IPS-15b (cell line): Measurements from ENCODE around the gene CNTNAP2.

Experiments used
- H3K27me3 ChIP-seq: one replicate; pipeline ENCODE4 v1.6.1; 2013; ENCODE audit warnings: low read length; ENCODE audit not compliant: control insufficient read depth, insufficient read depth
- H3K36me3 ChIP-seq: one replicate; pipeline ENCODE4 v1.6.1; 2013; ENCODE audit warnings: low read length; ENCODE audit not compliant: control insufficient read depth, insufficient read depth
- H3K4me1 ChIP-seq: one replicate; pipeline ENCODE4 v1.6.1; 2013; ENCODE audit warnings: mild to moderate bottlenecking, low read length; ENCODE audit not compliant: control insufficient read depth, insufficient read depth
- H3K4me3 ChIP-seq: one replicate; pipeline ENCODE4 v1.5.1; 2013; ENCODE audit warnings: low read depth, low read length
- H3K9ac ChIP-seq: one replicate; pipeline ENCODE4 v1.6.1; 2013; ENCODE audit warnings: low read depth, mild to moderate bottlenecking, low read length
- H3K9me3 ChIP-seq: one replicate; pipeline ENCODE4 v1.6.1; 2013; ENCODE audit warnings: mild to moderate bottlenecking, low read length; ENCODE audit not compliant: control insufficient read depth, insufficient read depth

Gene CNTNAP2

DNA sequence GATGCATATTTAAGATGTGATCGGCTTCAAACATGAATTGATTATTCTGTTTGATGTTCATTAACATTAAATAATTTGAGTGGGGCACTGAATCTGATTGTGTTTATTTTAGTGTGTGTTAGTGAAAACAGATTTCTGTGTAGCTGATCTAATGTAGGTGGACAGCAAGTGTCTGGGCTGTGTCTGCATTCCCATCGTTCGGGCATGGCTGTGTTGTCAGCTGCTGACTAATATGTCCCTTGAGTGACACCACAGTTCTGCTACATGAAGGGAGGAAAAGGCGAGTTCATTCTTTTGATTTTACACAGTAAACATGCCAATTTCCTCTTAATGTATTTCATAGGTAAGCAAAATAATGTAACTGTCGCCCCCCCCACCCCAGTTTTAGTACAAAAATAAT lies 203.0 kb downstream of the CNTNAP2 start:
- H3K9me3 ChIP-seq, result no peaks in the 10 kb centered on the region
- H3K36me3 ChIP-seq, result no peaks in the 10 kb centered on the region
- H3K4me3 ChIP-seq, result no peak overlapping the region
- no peaks in the 10 kb centered on the region for H3K27me3 ChIP-seq
- H3K9ac ChIP-seq, result no peak overlapping the region
- H3K4me1 ChIP-seq, result peaks cover 5% of the 10 kb centered on the region

DNA sequence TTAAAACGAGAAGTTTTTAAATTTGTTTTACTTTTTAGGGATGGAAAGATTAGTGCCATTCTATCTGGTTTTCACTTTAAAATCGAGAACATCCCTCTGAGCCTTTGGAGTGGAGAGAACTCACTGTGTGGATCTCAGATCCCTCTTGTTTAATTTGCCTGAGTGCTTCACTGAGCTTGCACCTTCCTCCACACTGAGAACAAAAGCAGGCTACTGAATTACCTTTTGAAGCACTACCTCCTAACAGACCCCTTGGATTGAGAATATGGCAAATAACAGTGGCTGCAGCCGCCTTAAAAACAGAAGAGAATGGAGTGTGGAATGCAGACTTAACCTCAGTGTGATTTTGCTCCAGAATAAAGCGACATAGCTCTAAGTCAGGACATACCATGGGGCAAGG lies 204.7 kb downstream of the CNTNAP2 start:
- no peaks in the 10 kb centered on the region for H3K27me3 ChIP-seq
- no peaks in the 10 kb centered on the region for H3K9me3 ChIP-seq
- H3K9ac ChIP-seq, result no peak overlapping the region
- no peak overlapping the region for H3K4me3 ChIP-seq
- H3K4me1 ChIP-seq, result peaks cover 5% of the 10 kb centered on the region
- H3K36me3 ChIP-seq, result no peaks in the 10 kb centered on the region

DNA sequence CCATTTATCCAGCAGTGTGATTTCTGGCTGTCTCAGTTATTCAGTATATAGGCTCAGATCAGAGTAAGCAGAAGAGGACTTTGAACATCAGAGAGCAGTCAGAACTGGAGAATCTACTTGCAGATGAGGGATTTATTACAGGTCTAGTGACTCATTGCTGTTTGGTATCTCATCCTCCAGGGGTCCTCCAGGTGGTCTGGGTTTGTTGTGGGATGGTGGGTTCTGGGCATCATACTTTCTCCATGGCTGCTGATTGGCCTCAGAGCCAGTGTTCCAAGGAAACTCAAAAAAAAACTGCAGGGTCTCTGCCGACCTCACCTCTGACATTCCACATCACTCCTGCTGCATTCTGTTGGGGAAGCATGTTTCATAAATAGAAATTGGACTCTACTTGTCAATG lies 214.8 kb downstream of the CNTNAP2 start:
- H3K27me3 ChIP-seq, result no peaks in the 10 kb centered on the region
- H3K4me3 ChIP-seq, result no peak overlapping the region
- no peaks in the 10 kb centered on the region for H3K36me3 ChIP-seq
- H3K9me3 ChIP-seq, result no peaks in the 10 kb centered on the region
- H3K4me1 ChIP-seq, result no peaks in the 10 kb centered on the region
- no peak overlapping the region for H3K9ac ChIP-seq

DNA sequence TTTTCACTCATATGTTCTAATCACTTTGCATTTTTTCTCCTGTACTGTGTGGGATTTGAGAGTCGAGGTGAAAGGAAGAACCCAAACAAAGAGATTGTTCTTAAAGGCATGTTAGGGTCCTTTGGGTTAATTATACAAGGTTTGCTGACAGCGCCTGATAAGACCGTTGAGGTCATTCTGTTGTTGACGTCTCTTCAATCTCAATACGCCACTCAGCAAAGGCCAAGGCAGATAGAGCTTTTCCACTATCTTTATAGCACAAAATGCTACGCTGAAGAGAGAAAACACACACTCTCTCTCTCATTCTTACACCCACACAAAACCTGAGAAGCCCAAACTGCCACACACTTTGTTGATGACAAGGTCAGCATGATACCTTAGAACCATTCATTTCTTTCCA lies 228.7 kb downstream of the CNTNAP2 start:
- Histone ChIP-seq H3K36me3 (no peaks in the 10 kb centered on the region), H3K9ac (no peak overlapping the region), H3K9me3 (no peaks in the 10 kb centered on the region), H3K4me3 (no peak overlapping the region), H3K4me1 (no peaks in the 10 kb centered on the region), H3K27me3 (no peaks in the 10 kb centered on the region)

DNA sequence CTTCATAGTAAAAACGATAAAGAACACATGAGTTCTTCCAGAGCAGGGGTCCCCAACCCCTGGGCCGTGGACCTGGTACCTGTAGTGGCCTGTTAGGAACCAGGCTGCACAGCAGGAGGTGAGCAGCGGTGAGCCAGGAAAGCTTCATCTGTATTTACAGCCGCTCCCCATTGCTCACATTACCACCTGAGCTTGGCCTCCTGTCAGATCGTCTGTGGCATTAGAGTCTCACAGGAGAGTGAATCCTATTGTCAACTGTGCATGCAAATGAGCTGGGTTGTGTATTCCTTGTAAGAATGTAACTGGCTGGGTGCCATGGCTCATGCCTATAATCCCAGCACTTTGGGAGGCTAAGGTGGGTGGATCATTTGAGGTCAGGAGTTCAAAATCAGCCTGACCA lies 229.5 kb downstream of the CNTNAP2 start:
- H3K9ac ChIP-seq, result no peak overlapping the region

DNA sequence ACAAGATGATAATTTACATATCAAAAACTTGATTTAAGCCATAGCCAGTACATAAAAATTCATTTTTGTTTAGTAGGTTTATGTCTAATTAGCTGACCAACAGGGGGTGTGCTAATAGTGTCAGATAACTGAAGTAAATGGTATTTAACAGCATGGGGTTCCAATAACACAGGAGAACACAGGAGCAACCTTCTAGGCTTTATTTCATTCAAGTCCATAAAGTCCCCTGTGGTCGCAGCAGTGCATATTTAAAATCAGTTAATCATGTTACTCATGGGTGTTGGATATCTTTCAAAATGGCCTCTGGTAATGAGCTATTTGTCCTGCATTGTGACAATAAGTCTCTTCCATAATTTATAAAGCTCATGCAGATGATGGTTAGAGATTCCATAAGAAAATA lies 238.6 kb downstream of the CNTNAP2 start:
- H3K36me3 ChIP-seq, result no peaks in the 10 kb centered on the region
- no peaks in the 10 kb centered on the region for H3K9me3 ChIP-seq
- H3K4me1 ChIP-seq, result no peaks in the 10 kb centered on the region
- H3K4me3 ChIP-seq, result no peak overlapping the region
- H3K9ac ChIP-seq, result no peak overlapping the region
- H3K27me3 ChIP-seq, result no peaks in the 10 kb centered on the region

More for the DNA sequence above, 229.5 kb downstream of the CNTNAP2 start:
- H3K4me1 ChIP-seq, result no peaks in the 10 kb centered on the region
- H3K4me3 ChIP-seq, result no peak overlapping the region
- no peaks in the 10 kb centered on the region for H3K36me3 ChIP-seq
- H3K9me3 ChIP-seq, result no peaks in the 10 kb centered on the region
- no peaks in the 10 kb centered on the region for H3K27me3 ChIP-seq

DNA sequence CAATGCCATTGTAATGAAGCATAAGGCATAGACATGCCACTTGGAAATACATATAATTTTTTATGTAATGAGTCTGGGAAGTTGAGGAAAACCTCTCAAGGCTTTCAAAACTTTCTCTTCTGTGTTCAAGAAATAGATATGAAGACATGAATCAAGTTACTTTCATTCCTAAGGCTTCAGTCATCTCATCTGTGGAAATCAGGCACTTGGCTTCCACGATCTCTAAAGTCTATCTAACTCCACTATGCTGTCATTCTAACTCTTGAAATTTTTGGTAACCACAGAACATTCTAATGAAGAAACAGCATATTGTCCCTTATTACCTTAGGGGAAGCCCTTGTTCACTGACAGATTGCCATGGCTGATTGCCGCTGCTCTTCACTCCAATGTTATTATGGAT lies 242.6 kb downstream of the CNTNAP2 start:
- no peak overlapping the region for H3K9ac ChIP-seq

DNA sequence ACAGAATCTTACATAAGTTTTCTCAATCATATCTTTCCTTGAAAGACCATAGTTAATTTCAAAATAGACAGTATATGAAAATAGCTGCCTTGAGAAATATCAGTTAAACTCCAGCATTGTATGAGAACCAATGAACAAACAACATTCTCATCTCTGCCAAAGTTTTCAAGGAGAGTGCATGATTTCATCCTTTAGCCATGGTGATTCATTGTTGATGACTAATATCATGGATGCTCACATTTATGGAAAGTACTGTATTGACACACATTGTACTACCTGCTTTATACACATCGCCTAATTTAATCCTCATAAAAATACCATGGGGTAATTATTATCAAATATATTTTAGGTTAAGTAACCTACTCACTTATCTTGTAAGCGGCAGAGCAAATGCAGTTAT lies 250.3 kb downstream of the CNTNAP2 start:
- no peak overlapping the region for H3K4me3 ChIP-seq
- H3K36me3 ChIP-seq, result no peaks in the 10 kb centered on the region
- H3K4me1 ChIP-seq, result no peaks in the 10 kb centered on the region
- H3K9me3 ChIP-seq, result no peaks in the 10 kb centered on the region
- H3K27me3 ChIP-seq, result no peaks in the 10 kb centered on the region
- H3K9ac ChIP-seq, result no peak overlapping the region

More for the DNA sequence above, 242.6 kb downstream of the CNTNAP2 start:
- H3K27me3 ChIP-seq, result no peaks in the 10 kb centered on the region
- H3K4me3 ChIP-seq, result no peak overlapping the region
- H3K36me3 ChIP-seq, result no peaks in the 10 kb centered on the region
- H3K9me3 ChIP-seq, result no peaks in the 10 kb centered on the region
- H3K4me1 ChIP-seq, result no peaks in the 10 kb centered on the region

DNA sequence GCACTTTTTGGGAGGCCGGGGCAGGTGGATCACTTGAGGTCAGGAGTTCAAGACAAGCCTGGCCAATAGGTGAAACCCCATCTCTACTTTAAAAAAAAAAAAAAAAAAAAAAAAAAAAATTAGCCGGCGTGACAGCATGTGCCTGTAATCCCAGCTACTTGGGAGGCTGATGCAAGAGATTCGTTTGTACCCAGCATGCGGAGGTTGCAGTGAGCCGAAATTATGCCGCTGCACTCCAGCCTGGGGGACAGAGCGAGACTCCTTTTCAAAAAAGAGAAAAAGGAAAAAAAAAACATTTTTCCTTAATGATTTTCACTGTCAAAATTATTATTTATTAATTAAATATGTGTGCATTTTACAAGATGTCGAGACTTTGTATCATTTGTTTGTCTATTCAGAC lies 253.6 kb downstream of the CNTNAP2 start:
- no peaks in the 10 kb centered on the region for H3K4me1 ChIP-seq
- H3K9me3 ChIP-seq, result no peaks in the 10 kb centered on the region
- no peak overlapping the region for H3K9ac ChIP-seq
- no peak overlapping the region for H3K4me3 ChIP-seq
- H3K36me3 ChIP-seq, result no peaks in the 10 kb centered on the region
- H3K27me3 ChIP-seq, result no peaks in the 10 kb centered on the region

DNA sequence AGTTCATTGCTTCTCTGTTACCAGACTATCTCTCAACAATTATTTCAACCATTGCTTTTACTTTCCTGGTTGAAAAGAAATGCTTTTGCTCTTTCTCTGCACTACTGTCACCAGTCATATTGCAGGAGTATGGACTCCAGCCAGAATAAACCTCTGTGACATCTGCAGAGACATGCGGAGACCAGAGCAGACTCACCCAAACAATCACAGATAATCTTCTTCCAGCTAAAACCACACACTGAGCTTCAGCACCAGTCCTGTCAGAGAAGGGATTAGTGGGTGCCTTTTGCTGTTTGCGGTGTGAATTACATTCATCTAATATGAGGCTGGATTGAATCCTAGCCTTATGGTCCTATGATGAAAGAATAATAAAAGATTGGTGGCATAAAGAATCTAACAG lies 258.6 kb downstream of the CNTNAP2 start:
- no peaks in the 10 kb centered on the region for H3K36me3 ChIP-seq
- no peak overlapping the region for H3K4me3 ChIP-seq
- H3K9ac ChIP-seq, result no peak overlapping the region
- H3K27me3 ChIP-seq, result no peaks in the 10 kb centered on the region
- no peaks in the 10 kb centered on the region for H3K4me1 ChIP-seq
- H3K9me3 ChIP-seq, result no peaks in the 10 kb centered on the region

DNA sequence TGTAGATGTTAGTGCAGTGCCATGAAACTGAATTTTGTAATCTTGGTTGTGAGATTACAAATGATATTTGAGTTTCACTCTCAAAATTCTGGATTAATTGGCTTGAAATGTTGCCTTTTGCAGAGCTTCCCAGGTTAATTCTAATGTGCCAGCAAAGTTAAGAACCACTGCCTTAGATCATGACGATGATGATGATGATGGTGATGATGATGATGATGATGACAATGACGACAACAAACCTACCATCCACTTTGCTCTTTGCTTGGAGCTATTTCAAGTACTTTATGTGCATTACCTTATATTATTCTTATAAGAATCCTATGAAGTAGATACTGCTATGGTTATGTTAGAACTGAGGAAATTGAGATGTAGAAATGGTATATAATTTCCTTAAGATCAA lies 261.6 kb downstream of the CNTNAP2 start:
- Histone ChIP-seq H3K9ac (no peak overlapping the region), H3K9me3 (no peaks in the 10 kb centered on the region), H3K4me1 (no peaks in the 10 kb centered on the region)

DNA sequence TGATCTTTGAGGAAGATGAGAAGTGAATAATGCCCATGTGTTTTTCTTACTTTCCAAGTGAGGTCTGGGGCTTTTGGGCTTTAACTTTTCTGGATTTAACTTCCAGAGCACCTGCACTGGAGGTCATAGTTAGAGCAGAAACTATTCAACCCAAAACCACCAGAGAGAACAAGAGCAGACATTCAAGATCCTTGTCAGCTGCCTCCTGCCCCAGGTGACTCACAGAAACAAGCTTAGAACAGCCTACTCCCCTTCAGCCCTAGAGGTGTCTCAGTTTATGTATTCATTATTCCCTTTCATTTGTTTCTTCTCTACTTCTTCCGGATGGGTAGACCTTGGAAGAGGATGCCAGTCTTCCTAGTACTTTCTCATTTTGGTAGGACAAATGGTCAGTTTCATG lies 270.5 kb downstream of the CNTNAP2 start:
- Histone ChIP-seq H3K4me1 (no peaks in the 10 kb centered on the region), H3K9ac (no peak overlapping the region), H3K27me3 (no peaks in the 10 kb centered on the region), H3K4me3 (no peak overlapping the region), H3K36me3 (no peaks in the 10 kb centered on the region), H3K9me3 (no peaks in the 10 kb centered on the region)

More for the DNA sequence above, 261.6 kb downstream of the CNTNAP2 start:
- Histone ChIP-seq H3K4me3 (no peak overlapping the region), H3K36me3 (no peaks in the 10 kb centered on the region), H3K27me3 (no peaks in the 10 kb centered on the region)

DNA sequence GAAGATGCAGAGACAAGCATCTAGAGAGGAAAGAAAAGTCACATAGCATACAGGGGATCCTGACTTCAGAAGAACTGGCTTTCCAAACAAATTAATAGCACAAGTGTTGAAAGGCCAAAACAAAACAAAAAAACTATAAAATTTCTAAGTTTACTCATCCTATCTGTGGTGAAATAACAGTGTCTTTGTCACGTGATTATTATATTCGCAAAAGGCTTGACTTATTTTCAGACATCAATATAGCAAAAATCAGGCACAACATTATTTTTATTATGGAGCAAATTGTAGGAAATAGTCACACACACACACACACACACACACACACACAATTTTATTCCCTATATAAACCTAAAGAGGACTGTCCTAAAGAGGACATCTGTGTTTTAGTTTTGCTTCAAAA lies 272.3 kb downstream of the CNTNAP2 start:
- H3K9ac ChIP-seq, result no peak overlapping the region
- H3K4me3 ChIP-seq, result no peak overlapping the region
- no peaks in the 10 kb centered on the region for H3K9me3 ChIP-seq
- H3K27me3 ChIP-seq, result no peaks in the 10 kb centered on the region
- no peaks in the 10 kb centered on the region for H3K4me1 ChIP-seq
- no peaks in the 10 kb centered on the region for H3K36me3 ChIP-seq
